Immature natural killer cell (primary cell): ENCODE data around the gene EGLN1. TPM values are rescaled to one million over a fixed set of nuclear protein-coding genes. Genes with fewer than 3 reads are reported as not detected.

ENCODE experiments used
- DNase-seq, 3 donors: peaks; one replicate each; pipeline ENCODE4 v3.0.0; 2022; ENCODE audit warnings: mixed read lengths in 1 of 3
- H3K27ac Mint-ChIP-seq, 6 donors: one replicate each; pipeline ENCODE4 v1.8.0; 2020; ENCODE audit warnings: mixed read lengths in 6 of 6, mild to moderate bottlenecking in 5 of 6, inconsistent platforms in 4 of 6, moderate library complexity in 3 of 6
- H3K27me3 Mint-ChIP-seq, 3 donors: one replicate each; pipeline ENCODE4 v1.8.0; 2020 to 2021; ENCODE audit warnings: low read depth in 3 of 3, mild to moderate bottlenecking in 3 of 3, mixed read lengths in 3 of 3, moderate library complexity in 3 of 3, inconsistent platforms in 1 of 3
- H3K36me3 Mint-ChIP-seq, 3 donors: one replicate each; pipeline ENCODE4 v1.8.0; 2020; ENCODE audit warnings: mixed read lengths in 3 of 3, inconsistent platforms in 2 of 3, mild to moderate bottlenecking in 2 of 3
- H3K4me1 Mint-ChIP-seq, 2 donors: one replicate each; pipeline ENCODE4 v1.8.0; 2020; ENCODE audit warnings: inconsistent platforms in 2 of 2, mild to moderate bottlenecking in 2 of 2, mixed read lengths in 2 of 2, moderate library complexity in 1 of 2
- H3K4me3 Mint-ChIP-seq, 5 donors: one replicate each; pipeline ENCODE4 v1.8.0; 2020; ENCODE audit warnings: mild to moderate bottlenecking in 5 of 5, mixed read lengths in 5 of 5, inconsistent platforms in 3 of 5, moderate library complexity in 3 of 5
- H3K9me3 Mint-ChIP-seq, 6 donors: one replicate each; pipeline ENCODE4 v1.8.0; 2020; ENCODE audit warnings: mild to moderate bottlenecking in 6 of 6, mixed read lengths in 6 of 6, inconsistent platforms in 4 of 6, moderate library complexity in 3 of 6
- polyA plus RNA-seq, 3 donors: library from polyadenylated mRNA; unstranded; fragments of 300-500 nt; fragmentation: Illumina TruSeq; gene quantifications; one replicate each; pipeline ENCODE4 v1.2.3, GENCODE V29; 2021

EGLN1 gene
- polyA plus RNA-seq, 3 donors from 2014 or later = 18.2 to 27.3 (median 20.6) TPM

DNA sequence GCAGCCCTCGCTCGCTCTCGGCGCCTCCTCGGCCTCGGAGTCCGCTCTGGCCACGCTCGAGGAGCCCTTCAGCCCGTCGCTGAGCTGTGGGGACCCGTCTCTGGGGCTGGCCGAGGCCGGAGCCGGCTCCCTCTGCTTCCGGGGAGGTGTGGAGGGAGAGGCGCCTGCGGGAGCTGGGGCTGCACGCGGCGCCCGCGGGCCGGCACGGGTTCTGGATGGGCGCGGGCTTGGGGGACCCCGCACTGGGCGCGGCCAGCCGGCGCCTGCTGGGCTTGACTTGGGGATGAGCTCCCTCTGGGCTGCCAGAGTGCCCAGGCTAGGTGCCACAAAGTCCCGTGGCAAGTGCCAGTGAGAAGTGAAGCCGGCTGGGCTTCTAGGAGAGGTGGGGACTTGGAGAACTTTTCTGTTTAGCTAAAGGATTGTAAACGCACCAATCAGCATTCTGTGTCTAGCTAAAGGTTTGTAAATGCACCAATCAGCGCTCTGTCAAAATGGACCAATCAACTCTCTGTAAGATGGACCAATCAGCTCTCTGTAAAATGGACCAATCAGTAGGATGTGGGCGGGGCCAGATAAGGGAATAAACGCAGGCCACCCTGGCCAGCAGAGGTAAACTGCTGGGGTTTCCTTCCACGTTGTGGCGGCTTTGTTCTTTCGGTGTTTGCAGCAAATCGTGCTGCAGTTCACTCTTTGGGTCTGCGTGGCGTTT is 104.6 kb downstream of the EGLN1 start:
- peaks cover 0 to 3% of the 10 kb centered on the region in 2 donors for H3K4me1 Mint-ChIP-seq
- H3K27ac Mint-ChIP-seq = no peak overlapping the region
- no peaks in the 10 kb centered on the region for H3K36me3 Mint-ChIP-seq

GRCh38 chr1:231315887-231316286 is 106.2 kb downstream of the EGLN1 start:
- Mint-ChIP-seq H3K4me1 (peaks cover 0 to 3% of the 10 kb centered on the region in 2 donors), H3K36me3 (no peaks in the 10 kb centered on the region), H3K27ac (peak overlapping the region in 1 of 6 donors; percentile 36), H3K27me3 (peaks cover 0 to 2% (median 2%) of the 10 kb centered on the region in 3 donors), H3K4me3 (no peak overlapping the region), H3K9me3 (no peaks in the 10 kb centered on the region)
- DNase-seq = peak in 1 of 3 donors; percentile 9

More for the DNA sequence above, 104.6 kb downstream of the EGLN1 start:
- H3K27me3 Mint-ChIP-seq = peaks cover 0 to 2% (median 0%) of the 10 kb centered on the region in 3 donors
- no peak overlapping the region for H3K4me3 Mint-ChIP-seq
- H3K9me3 Mint-ChIP-seq = no peaks in the 10 kb centered on the region
- no peak for DNase-seq

Other genes starting within 250 kb of the EGLN1 start
- 10 to 100 TPM; 24.4 to 35.3 (median 33.6) TPM for gene GNPAT, start 181.1 kb downstream of the EGLN1 start, polyA plus RNA-seq
- gene EXOC8, start 84.4 kb downstream of the EGLN1 start, polyA plus RNA-seq = 1 to 10 TPM; 1.6 to 2.6 (median 2.0) TPM
- gene SPRTN, start 84.0 kb downstream of the EGLN1 start, polyA plus RNA-seq = 10 to 100 TPM; 22.5 to 28.2 (median 25.0) TPM
- gene TSNAX, start 106.4 kb upstream of the EGLN1 start, polyA plus RNA-seq = 100 to 1,000 TPM; 103 to 141 (median 122) TPM
- gene DISC1, start 204.5 kb upstream of the EGLN1 start, polyA plus RNA-seq = 1 to 10 TPM in 2 of 3 donors, not detected in 1; 1.1 to 1.3 TPM